HG02798 (cell line): ENCODE data around the gene SLC12A6.
"Not testable (repeated sequence)": the region's sequence is repeated elsewhere in the genome, so short reads cannot be mapped to it uniquely, and the experiment has no call there.

Experiments
- ATAC-seq: cut with Tn5 transposase; IDR thresholded peaks from one replicate; pipeline ENCODE4 v1.9.1; 2021; ENCODE audit warnings: mild to moderate bottlenecking; ENCODE audit not compliant: unreplicated experiment, poor library complexity

SLC12A6 gene

GRCh38 chr15:34213690-34214089, 123.9 kb downstream of the SLC12A6 start:
- ATAC-seq, result no peak

- ATAC-seq, result peak; percentile 89
Measured at GRCh38 chr15:34209421-34210282, 127.9 kb downstream of the SLC12A6 start, which contains the start of gene KATNBL1. KATNBL1 (minus strand) TSS chr15:34210096; CDS start chr15:34163676, 46,420 bp downstream.

GRCh38 chr15:34206011-34206410, 131.6 kb downstream of the SLC12A6 start:
- ATAC-seq, result no peak

- ATAC-seq, result no peak
Measured at GRCh38 chr15:34203936-34204335, 133.6 kb downstream of the SLC12A6 start.

GRCh38 chr15:34203305-34203704, 134.3 kb downstream of the SLC12A6 start:
- ATAC-seq, result no peak

- not testable (repeated sequence) for ATAC-seq
Measured at GRCh38 chr15:34193272-34193671, 144.3 kb downstream of the SLC12A6 start.

GRCh38 chr15:34188711-34189110, 148.9 kb downstream of the SLC12A6 start:
- ATAC-seq, result no peak

- ATAC-seq, result no peak
Measured at GRCh38 chr15:34185666-34186065, 151.9 kb downstream of the SLC12A6 start.

GRCh38 chr15:34182942-34183341, 154.6 kb downstream of the SLC12A6 start:
- no peak for ATAC-seq
